AG10803 (cell line): ENCODE results near the gene RNASE4.
A peak's percentile ranks its signal among the peaks of the same experiment; 100 is the strongest.

ENCODE experiments used
- DNase-seq: peaks from one replicate; pipeline ENCODE4 v3.0.0; 2010; ENCODE audit warnings: low read depth
- H3K4me3 ChIP-seq: 2 replicates; pipeline ENCODE4 v1.5.1; 2011; ENCODE audit warnings: mild to moderate bottlenecking, low read length, control low read depth
- CTCF ChIP-seq: conservative IDR thresholded peaks from 2 replicates; pipeline ENCODE4 v1.5.1; 2011; ENCODE audit warnings: mild to moderate bottlenecking, low read length, control low read depth, inconsistent platforms

Gene RNASE4

GRCh38 chr14:20679907-20680306 lies 4.5 kb upstream of the RNASE4 start:
- H3K4me3 ChIP-seq: no peak overlapping the region
- peak; percentile 33 for DNase-seq
- TF ChIP-seq CTCF: no peak

GRCh38 chr14:20680363-20680762 lies 4.0 kb upstream of the RNASE4 start:
- no peak overlapping the region for H3K4me3 ChIP-seq
- no peak for TF ChIP-seq CTCF
- no peak for DNase-seq

DNA sequence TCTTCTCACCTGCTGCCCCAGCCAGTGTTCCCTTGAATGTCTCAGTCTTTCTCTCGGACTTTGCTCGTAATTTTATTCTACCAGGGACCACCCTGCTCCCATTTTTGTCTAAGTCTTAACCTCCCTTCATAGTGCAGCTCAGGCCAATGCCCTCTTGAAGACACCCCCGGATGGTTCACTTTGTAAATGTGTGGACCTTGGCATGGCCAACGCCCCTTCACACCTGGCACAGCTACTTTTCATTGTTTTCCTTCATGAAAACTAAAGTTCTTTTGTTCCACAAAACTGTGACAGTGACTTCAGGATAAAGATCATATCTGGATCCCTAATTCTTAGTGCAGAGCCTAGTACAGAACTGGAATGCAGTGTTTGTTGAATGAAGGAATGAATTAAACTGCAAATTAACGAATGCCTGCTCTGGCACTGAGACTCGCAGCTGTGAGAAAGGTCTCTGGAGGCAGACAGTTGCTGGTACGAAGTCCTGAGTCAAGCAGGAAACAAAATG lies 3.5 kb upstream of the RNASE4 start:
- no peak for TF ChIP-seq CTCF
- DNase-seq: no peak
- peak overlapping the region; percentile 93 for H3K4me3 ChIP-seq

GRCh38 chr14:20681348-20682126 lies 2.8 kb upstream of the RNASE4 start:
- DNase-seq: peak; percentile 83
- no peak for TF ChIP-seq CTCF
- H3K4me3 ChIP-seq: peak overlapping the region; percentile 93

GRCh38 chr14:20682127-20682434 lies 2.3 kb upstream of the RNASE4 start:
- TF ChIP-seq CTCF: peak; percentile 25; the same call in 1 of the 2 replicates
- H3K4me3 ChIP-seq: peak overlapping the region; percentile 93
- DNase-seq: no peak

DNA sequence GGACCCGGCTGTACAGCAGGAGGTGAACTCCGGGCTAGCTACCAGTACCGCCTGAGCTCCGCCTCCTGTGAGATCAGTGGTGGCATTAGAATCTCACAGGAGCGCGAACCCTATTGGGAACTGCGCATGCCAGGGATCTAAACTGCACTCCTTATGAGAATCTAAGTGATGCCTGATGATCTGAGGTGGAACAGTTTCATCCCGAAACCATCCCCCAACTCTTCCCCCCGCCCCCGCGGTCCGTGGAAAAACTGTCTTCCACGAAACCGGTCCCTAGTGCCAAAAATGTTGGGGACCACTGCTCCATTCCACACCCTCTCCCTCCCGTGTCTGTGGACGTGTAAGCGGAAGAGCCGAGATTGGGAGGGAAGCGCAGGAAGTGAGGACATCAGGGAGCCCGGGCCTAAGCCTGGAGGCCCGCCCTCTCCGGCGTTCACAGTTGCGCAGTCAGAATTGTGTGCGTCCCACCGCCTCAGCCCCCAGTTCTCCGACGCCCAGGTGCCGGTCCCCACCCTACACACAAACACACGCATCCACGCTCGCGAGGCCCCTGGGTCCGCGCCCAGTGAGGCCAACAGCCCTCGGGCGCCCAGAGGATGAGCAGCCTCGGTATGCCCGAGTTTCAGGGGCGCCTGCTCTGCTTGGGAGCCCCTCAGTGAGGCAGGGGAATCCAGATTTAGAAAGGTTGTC lies 1.8 kb upstream of the RNASE4 start:
- peak; percentile 93 for DNase-seq
- peak overlapping the region; percentile 93 for H3K4me3 ChIP-seq
- no peak for TF ChIP-seq CTCF
